Loucy (cell line): ENCODE results near the gene NR3C2.

Experiments
- H2AFZ ChIP-seq: fragments of 200-600 bp; sonication (generic); 2 replicates; pipeline ENCODE4 v1.6.0; 2016; ENCODE audit warnings: antibody characterized with exemption, mild to moderate bottlenecking, low read length, moderate library complexity
- H3F3A ChIP-seq: fragments of 200-600 bp; 2 replicates; pipeline ENCODE4 v1.6.0; 2016; ENCODE audit warnings: antibody characterized with exemption, low read depth, mild to moderate bottlenecking
- H3K27me3 ChIP-seq: fragments of 200-600 bp; sonication (generic); 2 replicates; pipeline ENCODE4 v1.6.1; 2014; ENCODE audit warnings: low read length, mild to moderate bottlenecking; ENCODE audit not compliant: insufficient read depth, poor library complexity, severe bottlenecking
- H3K36me3 ChIP-seq: fragments of 200-600 bp; sonication (generic); 2 replicates; pipeline ENCODE4 v1.6.1; 2016; ENCODE audit warnings: low read length; ENCODE audit not compliant: insufficient read depth
- H3K4me1 ChIP-seq: fragments of 200-600 bp; sonication (generic); 2 replicates; pipeline ENCODE4 v1.5.1; 2014; ENCODE audit warnings: low read length, mild to moderate bottlenecking; ENCODE audit not compliant: insufficient read depth, poor library complexity, severe bottlenecking
- H3K4me2 ChIP-seq: fragments of 200-600 bp; sonication (generic); 2 replicates; pipeline ENCODE4 v1.6.0; 2014; ENCODE audit warnings: antibody characterized with exemption, low read length, low read depth, mild to moderate bottlenecking; ENCODE audit not compliant: poor library complexity, severe bottlenecking
- H3K4me3 ChIP-seq: fragments of 200-600 bp; sonication (generic); 2 replicates; pipeline ENCODE4 v1.5.1; 2014; ENCODE audit warnings: low read length, mild to moderate bottlenecking, mixed read lengths; ENCODE audit not compliant: poor library complexity, severe bottlenecking
- H3K79me2 ChIP-seq: fragments of 200-600 bp; sonication (generic); 2 replicates; pipeline ENCODE4 v1.6.1; 2014; ENCODE audit warnings: low read length; ENCODE audit not compliant: insufficient read depth
- H3K9ac ChIP-seq: fragments of 200-600 bp; sonication (generic); 2 replicates; pipeline ENCODE4 v1.6.0; 2014; ENCODE audit warnings: mild to moderate bottlenecking, low read depth, low read length, moderate library complexity; ENCODE audit not compliant: poor library complexity, severe bottlenecking
- H3K9me2 ChIP-seq: fragments of 200-600 bp; sonication (generic); replicated peaks from 2 replicates; pipeline ENCODE4 v1.6.1; 2016; ENCODE audit warnings: low read depth, low read length, mixed read lengths
- H3K9me3 ChIP-seq: fragments of 200-600 bp; sonication (generic); 2 replicates; pipeline ENCODE4 v1.6.1; 2014; ENCODE audit warnings: mild to moderate bottlenecking, antibody characterized with exemption, low read length, low read depth; ENCODE audit not compliant: insufficient read depth
- H4K20me1 ChIP-seq: fragments of 200-600 bp; sonication (generic); 2 replicates; pipeline ENCODE4 v1.6.0; 2014; ENCODE audit warnings: antibody characterized with exemption, low read length, mild to moderate bottlenecking; ENCODE audit not compliant: insufficient read depth, poor library complexity, severe bottlenecking
- EZH2phosphoT487 ChIP-seq: fragments of 200-600 bp; IDR thresholded peaks from 2 replicates; pipeline ENCODE4 v1.6.1; 2018; ENCODE audit warnings: antibody characterized with exemption, mild to moderate bottlenecking, moderate library complexity, borderline replicate concordance
- TF ChIP-seq, protein P1 (sequence below): fragments of 200-600 bp; sonication (generic); conservative IDR thresholded peaks from 2 replicates; pipeline ENCODE4 v1.5.1; 2014; ENCODE audit warnings: mild to moderate bottlenecking, antibody characterized with exemption, low read length

The NR3C2 gene

DNA sequence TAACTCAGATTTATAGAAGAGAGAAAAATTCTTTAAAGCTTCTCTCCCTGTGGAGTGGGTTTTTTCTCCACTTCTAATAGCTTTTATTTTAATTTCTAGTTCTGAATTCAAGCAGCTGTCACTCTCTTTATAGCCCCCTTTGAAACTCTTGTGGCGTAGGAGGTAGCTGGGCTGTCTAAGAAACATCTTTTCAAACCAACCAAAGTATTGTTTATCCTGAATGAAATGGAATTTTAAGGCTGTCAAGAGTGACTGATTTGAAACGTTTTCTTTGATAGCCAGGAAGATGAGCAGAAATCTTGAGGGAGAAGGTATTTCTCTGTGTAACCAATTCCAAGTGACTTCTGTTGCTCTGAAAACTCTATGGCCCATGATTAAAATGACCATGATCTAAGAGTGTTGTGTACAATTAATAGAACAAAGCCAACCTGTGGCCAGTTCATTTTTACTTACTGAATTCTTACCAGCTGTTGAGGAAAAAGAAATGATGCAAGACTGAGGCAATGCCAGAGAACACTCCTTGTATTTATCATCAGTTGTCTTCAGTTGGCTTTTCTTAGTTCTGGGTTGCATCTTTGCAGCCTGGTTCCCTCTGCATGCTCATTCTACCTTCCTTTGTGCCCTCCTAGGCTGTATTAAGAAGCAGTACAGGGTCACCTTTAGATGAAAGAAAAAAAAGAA lies 411.9 kb downstream of the NR3C2 start:
- Histone ChIP-seq H3K9me3 (no peaks in the 10 kb centered on the region; the same call in 1 of the 2 replicates), H2AFZ (no peak overlapping the region), H3K79me2 (no peaks in the 10 kb centered on the region), H3K36me3 (no peaks in the 10 kb centered on the region), H3K4me2 (no peak overlapping the region), H3K9ac (no peak overlapping the region), H3K27me3 (no peaks in the 10 kb centered on the region), H4K20me1 (no peaks in the 10 kb centered on the region), H3K9me2 (no peaks in the 10 kb centered on the region), H3K4me1 (no peaks in the 10 kb centered on the region), H3K4me3 (no peak overlapping the region), H3F3A (no peaks in the 10 kb centered on the region)
- TF ChIP-seq EZH2phosphoT487, result no peak
- TF ChIP-seq, protein P1, sequence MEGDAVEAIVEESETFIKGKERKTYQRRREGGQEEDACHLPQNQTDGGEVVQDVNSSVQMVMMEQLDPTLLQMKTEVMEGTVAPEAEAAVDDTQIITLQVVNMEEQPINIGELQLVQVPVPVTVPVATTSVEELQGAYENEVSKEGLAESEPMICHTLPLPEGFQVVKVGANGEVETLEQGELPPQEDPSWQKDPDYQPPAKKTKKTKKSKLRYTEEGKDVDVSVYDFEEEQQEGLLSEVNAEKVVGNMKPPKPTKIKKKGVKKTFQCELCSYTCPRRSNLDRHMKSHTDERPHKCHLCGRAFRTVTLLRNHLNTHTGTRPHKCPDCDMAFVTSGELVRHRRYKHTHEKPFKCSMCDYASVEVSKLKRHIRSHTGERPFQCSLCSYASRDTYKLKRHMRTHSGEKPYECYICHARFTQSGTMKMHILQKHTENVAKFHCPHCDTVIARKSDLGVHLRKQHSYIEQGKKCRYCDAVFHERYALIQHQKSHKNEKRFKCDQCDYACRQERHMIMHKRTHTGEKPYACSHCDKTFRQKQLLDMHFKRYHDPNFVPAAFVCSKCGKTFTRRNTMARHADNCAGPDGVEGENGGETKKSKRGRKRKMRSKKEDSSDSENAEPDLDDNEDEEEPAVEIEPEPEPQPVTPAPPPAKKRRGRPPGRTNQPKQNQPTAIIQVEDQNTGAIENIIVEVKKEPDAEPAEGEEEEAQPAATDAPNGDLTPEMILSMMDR, result no peak

DNA sequence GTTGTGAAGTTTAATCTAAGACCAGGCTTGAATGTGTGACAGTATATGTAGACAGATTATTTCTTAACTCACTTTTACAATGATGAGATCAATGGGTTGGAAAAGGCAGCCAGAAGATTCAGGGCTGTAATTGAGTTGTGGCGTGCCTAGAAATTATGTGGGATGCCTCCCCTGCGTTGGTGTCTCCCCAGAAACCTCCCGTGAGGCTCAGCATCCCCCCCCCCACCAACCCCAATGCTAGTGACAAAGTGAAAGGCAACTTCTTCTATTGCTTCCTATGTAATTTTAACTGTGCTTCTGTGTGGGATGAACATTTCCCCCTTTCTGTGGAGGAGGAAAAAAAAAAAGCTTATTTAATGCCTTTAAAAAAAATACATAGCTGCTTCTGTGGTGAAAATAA lies 412.4 kb downstream of the NR3C2 start:
- Histone ChIP-seq H3K27me3 (no peaks in the 10 kb centered on the region), H3F3A (no peaks in the 10 kb centered on the region), H3K4me2 (no peak overlapping the region), H3K36me3 (no peaks in the 10 kb centered on the region; the same call in 1 of the 2 replicates), H2AFZ (no peak overlapping the region), H4K20me1 (no peaks in the 10 kb centered on the region), H3K9ac (no peak overlapping the region), H3K79me2 (no peaks in the 10 kb centered on the region), H3K9me3 (no peaks in the 10 kb centered on the region; the same call in 1 of the 2 replicates), H3K9me2 (no peaks in the 10 kb centered on the region), H3K4me1 (no peaks in the 10 kb centered on the region), H3K4me3 (no peak overlapping the region)
- TF ChIP-seq EZH2phosphoT487, result no peak
- TF ChIP-seq, protein P1, result no peak
